Endothelial cell of umbilical vein (primary cell): ENCODE data around the gene TAF15. TPM values are rescaled to one million over a fixed set of nuclear protein-coding genes. Genes with fewer than 3 reads are reported as not detected.

Experiments used
- BruUV-seq: library from RNA; stranded (reverse); fragments of 400-500 nt; replicated peaks from 2 replicates; lab custom pipeline; 2021; lab: Mats Ljungman, UMichigan
- CTCF ChIA-PET: fragments of 300-600, 350-600 bp; sonication (Branson Sonifier 250); formaldehyde crosslinking; loops from one replicate; lab custom pipeline; 2021; ENCODE audit warnings: antibody characterized with exemption, inconsistent platforms; lab: Charles Lee
- POLR2A ChIA-PET: fragments of 300-600, 350-600 bp; sonication (Branson Sonifier 250); formaldehyde crosslinking; loops from one replicate; lab custom pipeline; 2021; ENCODE audit warnings: antibody characterized with exemption, inconsistent platforms; lab: Charles Lee
- DNase-seq: peaks from one replicate; pipeline ENCODE4 v3.0.0-alpha.2; 2011; ENCODE audit warnings: low read depth, low spot score
- FAIRE-seq: peaks from 2 replicates; lab custom pipeline; 2011; peaks lifted over from hg19 to GRCh38; lab: Jason Lieb, UNC
- H2AFZ ChIP-seq: 2 replicates; pipeline ENCODE4 v1.6.0; 2012; ENCODE audit warnings: low read depth, low read length, control low read depth, inconsistent platforms
- H3K27ac ChIP-seq: 2 replicates; pipeline ENCODE4 v1.5.1; 2011; ENCODE audit warnings: low read depth, mild to moderate bottlenecking, control low read depth, low read length, moderate library complexity; ENCODE audit not compliant: insufficient read depth
- H3K27me3 ChIP-seq, 2 experiments: 2 replicates each; pipeline versions ENCODE4 v1.6.0 to v1.6.1; 2011; ENCODE audit warnings: low read length in 2 of 2, mixed read lengths in 1 of 2; ENCODE audit not compliant: control insufficient read depth in 2 of 2, insufficient read depth in 2 of 2
- H3K36me3 ChIP-seq, 2 experiments: 2 replicates in 1 of 2; 3 replicates in 1 of 2; pipeline ENCODE4 v1.5.1; 2011; ENCODE audit warnings: low read length in 2 of 2, mild to moderate bottlenecking in 1 of 2, moderate library complexity in 1 of 2; ENCODE audit not compliant: control insufficient read depth in 2 of 2, insufficient read depth in 2 of 2; ENCODE audit errors: extremely low read depth in 1 of 2
- H3K4me1 ChIP-seq: 3 replicates; pipeline ENCODE4 v1.5.1; 2011; ENCODE audit warnings: mild to moderate bottlenecking, low read length; ENCODE audit not compliant: control insufficient read depth, insufficient read depth; ENCODE audit errors: extremely low read depth
- H3K4me2 ChIP-seq: 2 replicates; pipeline ENCODE4 v1.6.1; 2011; ENCODE audit warnings: low read length, control low read depth, mixed read lengths; ENCODE audit not compliant: insufficient read depth
- H3K4me3 ChIP-seq, 3 experiments: fragments of 200-600 bp in 1 of 3; sonication (generic), shearing (Covaris generic) in 1 of 3; replicated peaks in 1 of 3; 2 replicates each; pipeline ENCODE4 v1.5.1; 2011 to 2016; ENCODE audit warnings: control low read depth in 3 of 3, low read length in 3 of 3, mild to moderate bottlenecking in 2 of 3, inconsistent platforms in 1 of 3, low read depth in 1 of 3, moderate library complexity in 1 of 3; ENCODE audit not compliant: insufficient read depth in 1 of 3
- H3K79me2 ChIP-seq: 2 replicates; pipeline ENCODE4 v1.6.0; 2012; ENCODE audit warnings: low read length, inconsistent platforms; ENCODE audit not compliant: control insufficient read depth, insufficient read depth
- H3K9ac ChIP-seq: replicated peaks from 2 replicates; pipeline ENCODE3; 2011; ENCODE audit warnings: low read length, control low read depth; ENCODE audit not compliant: insufficient read depth; ENCODE audit errors: extremely low read depth
- H3K9me1 ChIP-seq: replicated peaks from 3 replicates; pipeline ENCODE4 v1.6.0; 2011; ENCODE audit warnings: mild to moderate bottlenecking, low read length; ENCODE audit not compliant: control insufficient read depth, insufficient read depth; ENCODE audit errors: extremely low read depth
- H3K9me3 ChIP-seq: replicated peaks from 2 replicates; pipeline ENCODE4 v1.5.1; 2012; ENCODE audit warnings: low read length, inconsistent platforms; ENCODE audit not compliant: control insufficient read depth, insufficient read depth
- H4K20me1 ChIP-seq: replicated peaks from 2 replicates; pipeline ENCODE3; 2011; ENCODE audit warnings: mild to moderate bottlenecking, low read length; ENCODE audit not compliant: control insufficient read depth, insufficient read depth; ENCODE audit errors: extremely low read depth
- CTCF ChIP-seq, 2 donors: IDR thresholded peaks; 1 replicate in 1 of 2; 2 replicates in 1 of 2; pipeline ENCODE4 v1.5.1; 2011; ENCODE audit warnings: low read length in 2 of 2, mild to moderate bottlenecking in 2 of 2, moderate library complexity in 2 of 2, control low read depth in 1 of 2, inconsistent platforms in 1 of 2, low read depth in 1 of 2; ENCODE audit not compliant: insufficient read depth in 1 of 2; ENCODE audit errors: extremely low read depth in 1 of 2
- EZH2 ChIP-seq: IDR thresholded peaks from 2 replicates; pipeline ENCODE4 v1.6.1; 2012; ENCODE audit warnings: borderline replicate concordance, low read depth, mild to moderate bottlenecking, moderate library complexity, low read length, inconsistent platforms; ENCODE audit not compliant: severe bottlenecking
- FOS ChIP-seq: IDR thresholded peaks from 2 replicates; pipeline ENCODE4 v1.6.1; 2011; ENCODE audit warnings: mild to moderate bottlenecking, low read length, moderate library complexity, borderline replicate concordance; ENCODE audit not compliant: insufficient read depth
- GATA2 ChIP-seq: IDR thresholded peaks from 2 replicates; pipeline ENCODE4 v1.7.0; 2011; ENCODE audit warnings: low read depth, mild to moderate bottlenecking, moderate library complexity, mixed read lengths, low read length; ENCODE audit not compliant: insufficient read length, insufficient read depth
- JUN ChIP-seq: IDR thresholded peaks from 2 replicates; pipeline ENCODE4 v1.6.1; 2011; ENCODE audit warnings: borderline replicate concordance, low read depth; ENCODE audit not compliant: insufficient read length, insufficient read depth
- MAX ChIP-seq: IDR thresholded peaks from 2 replicates; pipeline ENCODE4 v1.6.1; 2011; ENCODE audit not compliant: insufficient read depth, insufficient read length
- MYC ChIP-seq: IDR thresholded peaks from one replicate; pipeline ENCODE4 v1.6.1; 2011; ENCODE audit warnings: mild to moderate bottlenecking, low read depth, low read length
- dilution Hi-C: fragments of 300-500 bp; cut with MboI; formaldehyde crosslinking; loops from one replicate; pipeline ENCODE4 v1.15.0; 2019; ENCODE audit warnings: low sequenced_read_pairs; ENCODE audit not compliant: extremely low pct_ligation_motif_present
- intact Hi-C: fragments of 100-400 bp; cut with micrococcal nuclease; formaldehyde crosslinking; loops from one replicate; pipeline ENCODE4 v1.10.0; 2022
- polyA plus RNA-seq, 4 experiments: library from polyadenylated mRNA; depleted of rRNA in 3 of 4; stranded (reverse) in 3 of 4; unstranded in 1 of 4; fragments of >200 nt; gene quantifications; 2 replicates each; pipeline versions ENCODE4 v1.2.1 to v1.2.3, GENCODE V29; 2011 to 2012; ENCODE audit warnings: missing spikeins in 1 of 4
- total RNA-seq: library from RNA; stranded (reverse); gene quantifications from 2 replicates; pipeline ENCODE4 v1.2.3, GENCODE V29; 2021

TAF15 gene
- total and polyA plus RNA-seq, 2 donors (not counting 3 experiments of a cell fraction or from before 2014, with no cell fraction given), result 59.4 to 247 TPM

GRCh38 chr17:35867574-35867973 lies 58.3 kb downstream of the TAF15 start:
- H3K4me2 ChIP-seq, result no peak overlapping the region
- H2AFZ ChIP-seq, result no peak overlapping the region
- ChIA-PET POLR2A (no interaction called here), CTCF (no interaction called here)
- H3K27me3 ChIP-seq, result no peaks in the 10 kb centered on the region
- H4K20me1 ChIP-seq, result no peaks in the 10 kb centered on the region
- H3K36me3 ChIP-seq, result no peaks in the 10 kb centered on the region
- no peak for FAIRE-seq
- H3K9me3 ChIP-seq, result no peaks in the 10 kb centered on the region
- intact Hi-C loops (no loop called here), dilution Hi-C loops (no loop called here)
- H3K79me2 ChIP-seq, result no peaks in the 10 kb centered on the region
- no peak overlapping the region for H3K9ac ChIP-seq
- peaks cover 10% of the 10 kb centered on the region for H3K4me1 ChIP-seq
- H3K27ac ChIP-seq, result no peak overlapping the region
- no TSS peak for BruUV-seq
- TF ChIP-seq FOS (no peak), JUN (no peak), MAX (no peak), MYC (no peak), EZH2 (no peak), CTCF (IDR thresholded peaks at IDR 0.05; ENCODE audit: extremely low read depth in 1 of 2, insufficient read depth in 1 of 2, low read depth in 1 of 2, low read length in 2 of 2) (no peak), GATA2 (no peak)
- H3K9me1 ChIP-seq, result no peaks in the 10 kb centered on the region
- DNase-seq, result no peak
- no peak overlapping the region for H3K4me3 ChIP-seq
